IPS DF 19.7 (cell line): ENCODE data around the gene AKAP13.
"Not testable (repeated sequence)": the region's sequence is repeated elsewhere in the genome, so short reads cannot be mapped to it uniquely, and the experiment has no call there.

Experiments used
- DNase-seq: peaks from one replicate; pipeline ENCODE4 v3.0.0-alpha.2; 2013; ENCODE audit warnings: low read depth, low spot score

AKAP13 gene, protein sequence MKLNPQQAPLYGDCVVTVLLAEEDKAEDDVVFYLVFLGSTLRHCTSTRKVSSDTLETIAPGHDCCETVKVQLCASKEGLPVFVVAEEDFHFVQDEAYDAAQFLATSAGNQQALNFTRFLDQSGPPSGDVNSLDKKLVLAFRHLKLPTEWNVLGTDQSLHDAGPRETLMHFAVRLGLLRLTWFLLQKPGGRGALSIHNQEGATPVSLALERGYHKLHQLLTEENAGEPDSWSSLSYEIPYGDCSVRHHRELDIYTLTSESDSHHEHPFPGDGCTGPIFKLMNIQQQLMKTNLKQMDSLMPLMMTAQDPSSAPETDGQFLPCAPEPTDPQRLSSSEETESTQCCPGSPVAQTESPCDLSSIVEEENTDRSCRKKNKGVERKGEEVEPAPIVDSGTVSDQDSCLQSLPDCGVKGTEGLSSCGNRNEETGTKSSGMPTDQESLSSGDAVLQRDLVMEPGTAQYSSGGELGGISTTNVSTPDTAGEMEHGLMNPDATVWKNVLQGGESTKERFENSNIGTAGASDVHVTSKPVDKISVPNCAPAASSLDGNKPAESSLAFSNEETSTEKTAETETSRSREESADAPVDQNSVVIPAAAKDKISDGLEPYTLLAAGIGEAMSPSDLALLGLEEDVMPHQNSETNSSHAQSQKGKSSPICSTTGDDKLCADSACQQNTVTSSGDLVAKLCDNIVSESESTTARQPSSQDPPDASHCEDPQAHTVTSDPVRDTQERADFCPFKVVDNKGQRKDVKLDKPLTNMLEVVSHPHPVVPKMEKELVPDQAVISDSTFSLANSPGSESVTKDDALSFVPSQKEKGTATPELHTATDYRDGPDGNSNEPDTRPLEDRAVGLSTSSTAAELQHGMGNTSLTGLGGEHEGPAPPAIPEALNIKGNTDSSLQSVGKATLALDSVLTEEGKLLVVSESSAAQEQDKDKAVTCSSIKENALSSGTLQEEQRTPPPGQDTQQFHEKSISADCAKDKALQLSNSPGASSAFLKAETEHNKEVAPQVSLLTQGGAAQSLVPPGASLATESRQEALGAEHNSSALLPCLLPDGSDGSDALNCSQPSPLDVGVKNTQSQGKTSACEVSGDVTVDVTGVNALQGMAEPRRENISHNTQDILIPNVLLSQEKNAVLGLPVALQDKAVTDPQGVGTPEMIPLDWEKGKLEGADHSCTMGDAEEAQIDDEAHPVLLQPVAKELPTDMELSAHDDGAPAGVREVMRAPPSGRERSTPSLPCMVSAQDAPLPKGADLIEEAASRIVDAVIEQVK (N-terminal part only)

DNA sequence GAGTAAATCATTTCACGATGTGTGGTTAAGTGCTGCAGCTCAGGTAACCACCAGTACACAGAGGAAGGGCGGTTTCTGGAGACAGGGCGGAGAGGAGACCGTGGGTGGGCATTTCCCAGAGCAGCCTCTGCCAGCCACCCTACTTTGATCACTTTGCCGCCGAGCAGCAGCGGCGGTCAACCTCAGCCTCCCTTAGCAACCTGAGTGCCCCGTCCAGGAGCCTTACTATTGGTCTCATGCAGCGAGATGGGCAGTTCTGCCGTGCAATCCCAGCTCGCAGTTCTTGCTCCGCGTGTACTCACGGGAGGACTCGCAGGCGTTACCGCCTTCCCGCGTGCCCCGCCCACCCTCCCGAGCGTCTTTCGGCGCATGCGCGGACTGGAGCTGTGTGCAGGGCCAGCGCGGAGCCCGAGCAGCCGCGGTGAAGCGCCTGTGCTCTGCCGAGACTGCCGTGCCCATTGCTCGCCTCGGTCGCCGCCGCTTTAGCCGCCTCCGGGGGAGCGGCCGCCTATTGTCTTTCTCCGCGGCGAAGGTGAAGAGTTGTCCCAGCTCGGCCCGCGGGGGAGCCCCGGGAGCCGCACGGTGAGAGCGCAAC lies at the start of gene AKAP13:
TSS of gene AKAP13 (plus strand) at position 387 of the 595 bp plus-strand sequence. CDS start 105,118 bp downstream, outside the sequence.
- peak; percentile 99 for DNase-seq

DNA sequence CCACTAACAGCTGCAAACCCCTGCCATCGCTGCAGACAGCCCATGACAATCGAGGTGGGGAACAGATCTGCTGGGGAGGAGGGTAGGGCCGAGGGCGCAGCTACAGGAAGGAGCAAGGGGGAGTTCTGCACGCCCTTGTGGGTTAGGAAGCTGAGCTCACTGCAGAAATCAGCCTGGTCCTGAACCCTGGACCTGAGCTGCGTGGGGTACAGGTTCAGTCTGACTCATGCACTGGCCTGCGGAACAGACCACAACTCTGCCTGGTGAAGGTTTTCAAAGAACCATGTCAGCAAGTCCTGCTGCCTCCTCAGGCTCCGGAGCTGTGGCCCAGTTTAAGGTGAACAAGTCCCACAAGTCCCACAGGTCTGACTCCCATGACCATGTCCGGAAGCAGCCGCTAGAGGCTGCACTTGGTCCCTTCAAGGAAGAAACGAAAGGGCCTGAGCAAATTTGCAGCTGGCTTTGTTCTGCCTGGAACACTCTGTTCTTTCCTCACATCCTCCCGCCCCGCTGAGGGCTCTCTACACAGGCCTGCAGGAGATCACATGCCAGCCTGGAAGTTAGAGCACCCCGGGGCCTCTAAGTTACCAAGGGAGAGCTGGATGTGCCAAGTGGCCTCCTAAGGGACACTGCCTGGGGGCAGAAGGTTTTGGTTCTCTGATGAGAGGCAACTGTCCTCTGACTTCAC lies 49.4 kb upstream of the AKAP13 start:
- DNase-seq, result peak; percentile 80

DNA sequence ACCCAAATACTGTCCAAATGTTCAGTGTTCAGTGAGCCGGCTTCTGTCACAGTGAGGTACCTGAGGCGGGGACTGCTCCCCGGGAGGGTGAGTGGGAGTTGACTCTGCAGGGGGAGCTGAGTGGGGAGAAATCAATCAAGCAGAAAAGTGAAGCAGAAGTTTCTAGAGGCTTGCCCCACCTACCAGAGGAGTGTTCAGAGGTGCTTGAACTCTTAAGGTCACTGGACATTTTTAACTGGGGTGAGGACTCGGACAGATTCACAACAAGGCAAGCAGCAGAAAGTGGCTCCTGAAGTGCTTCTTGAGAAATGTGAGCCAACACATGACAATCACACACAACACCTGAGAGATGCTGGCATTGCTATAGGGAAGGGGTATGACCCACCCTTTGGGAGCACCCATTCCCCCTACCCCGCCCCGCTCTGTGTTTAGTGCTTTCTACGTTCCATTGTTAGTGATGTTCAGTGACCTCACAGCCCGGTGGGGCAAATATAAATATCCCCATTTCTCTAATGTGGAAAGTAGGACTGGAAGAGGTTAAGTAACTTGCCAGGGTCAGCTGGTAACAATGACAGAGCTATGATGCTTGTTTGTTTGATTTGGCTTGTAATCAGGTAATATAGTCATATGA lies 48.6 kb upstream of the AKAP13 start:
- DNase-seq, result no peak

DNA sequence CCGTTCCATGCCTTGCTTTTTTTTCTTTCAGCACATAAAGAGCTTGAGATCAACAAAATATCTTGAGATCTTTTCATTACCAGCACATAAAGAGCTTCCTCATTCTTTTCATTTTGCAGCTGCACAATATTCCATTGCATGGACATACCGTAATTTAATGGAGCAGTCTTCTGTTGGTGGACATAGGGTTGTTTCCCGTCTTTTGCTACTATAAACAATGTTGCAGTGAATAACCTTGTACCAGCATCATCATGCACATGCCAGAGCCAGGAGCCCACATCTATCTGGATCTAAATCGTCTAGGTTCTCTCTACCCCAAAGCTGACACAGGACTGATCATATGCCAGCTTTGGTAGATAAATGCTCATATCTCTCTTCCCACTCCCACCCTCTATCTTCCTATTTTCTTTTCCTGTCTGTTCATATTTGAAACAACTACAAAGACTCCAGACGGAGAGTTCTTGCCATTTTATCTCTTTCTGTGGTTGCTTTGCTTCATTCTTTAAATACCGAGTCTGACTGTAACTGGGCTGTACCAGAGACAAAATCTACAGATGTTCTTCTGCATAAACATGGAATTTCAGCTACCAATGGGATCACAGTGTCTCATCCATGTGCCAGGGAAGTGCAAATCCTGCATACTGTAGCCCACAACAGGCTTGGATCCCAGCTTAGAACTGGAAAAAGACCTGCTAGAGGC lies 47.1 kb upstream of the AKAP13 start:
- no peak for DNase-seq

DNA sequence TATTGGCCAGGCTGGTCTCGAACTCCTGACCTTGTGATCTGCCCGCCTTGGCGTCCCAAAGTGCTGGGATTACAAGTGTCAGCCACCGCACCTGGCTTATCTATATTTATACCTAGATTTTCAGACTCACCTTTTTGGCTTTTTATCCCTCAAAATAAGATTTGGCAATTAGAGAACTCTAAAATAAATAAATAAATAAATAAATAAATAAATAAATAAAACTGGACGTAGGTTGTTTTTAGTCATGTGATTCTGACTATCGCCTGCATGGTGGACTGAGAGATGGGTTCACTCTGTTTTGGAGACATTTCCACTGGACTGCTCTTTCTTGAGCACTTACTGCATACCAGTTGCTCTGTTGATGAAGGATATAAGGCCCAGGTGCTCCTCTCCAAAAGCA lies 46.2 kb upstream of the AKAP13 start:
- DNase-seq, result no peak

DNA sequence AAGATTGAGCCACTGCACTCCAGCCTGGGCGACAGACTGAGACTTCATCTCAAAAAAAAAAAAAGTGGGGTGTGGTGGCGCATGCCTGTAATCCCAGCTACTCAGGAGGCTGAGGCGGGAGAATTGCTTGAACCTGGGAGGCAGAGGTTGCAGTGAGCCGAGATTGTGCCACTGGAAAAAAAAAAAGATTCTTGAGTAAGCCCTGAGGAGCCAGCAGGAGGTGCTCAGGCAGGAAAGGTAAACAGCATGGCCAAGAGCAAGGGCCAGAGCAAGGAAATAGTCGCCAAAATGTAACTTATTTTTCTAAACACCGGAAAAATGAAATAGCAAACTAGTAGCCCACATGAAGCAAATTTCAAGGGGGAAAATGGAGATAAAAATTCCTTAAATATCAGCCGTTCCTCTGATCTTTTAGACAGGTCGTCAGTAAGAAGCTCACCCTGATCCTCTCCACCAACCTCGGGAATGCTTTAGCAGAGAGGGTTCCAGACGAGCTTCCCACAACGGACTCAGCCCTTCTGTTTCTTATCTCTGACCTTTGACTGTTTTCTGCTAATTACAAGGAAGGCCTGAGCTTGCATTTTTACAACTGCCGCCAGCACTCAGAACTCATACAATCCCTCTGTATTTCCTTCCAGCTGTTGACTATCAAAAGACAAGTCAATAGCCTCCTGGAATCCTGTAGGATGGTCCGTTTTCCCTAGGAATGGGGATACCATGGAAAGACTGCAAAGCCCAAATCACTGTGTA lies 45.0 kb upstream of the AKAP13 start:
- DNase-seq, result no peak

DNA sequence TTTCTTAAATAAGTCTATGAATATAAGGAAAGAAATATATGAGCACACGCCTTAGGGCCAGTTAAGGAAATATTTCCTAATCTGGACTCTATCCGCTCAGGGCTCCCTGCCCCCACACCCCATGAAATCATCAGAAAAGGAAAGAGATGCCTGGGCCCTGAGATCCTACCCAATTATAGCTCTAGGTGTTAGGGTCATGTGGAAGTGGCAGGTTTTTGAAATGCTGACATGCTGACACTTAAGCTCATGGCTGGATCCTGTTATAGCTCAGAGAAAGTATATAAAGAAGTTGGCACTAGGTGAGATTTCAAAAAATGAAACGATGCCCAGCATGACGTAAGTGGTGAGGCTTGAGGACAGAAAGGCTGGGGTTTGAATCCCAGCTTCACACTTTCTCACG lies 43.5 kb upstream of the AKAP13 start:
- DNase-seq, result no peak

DNA sequence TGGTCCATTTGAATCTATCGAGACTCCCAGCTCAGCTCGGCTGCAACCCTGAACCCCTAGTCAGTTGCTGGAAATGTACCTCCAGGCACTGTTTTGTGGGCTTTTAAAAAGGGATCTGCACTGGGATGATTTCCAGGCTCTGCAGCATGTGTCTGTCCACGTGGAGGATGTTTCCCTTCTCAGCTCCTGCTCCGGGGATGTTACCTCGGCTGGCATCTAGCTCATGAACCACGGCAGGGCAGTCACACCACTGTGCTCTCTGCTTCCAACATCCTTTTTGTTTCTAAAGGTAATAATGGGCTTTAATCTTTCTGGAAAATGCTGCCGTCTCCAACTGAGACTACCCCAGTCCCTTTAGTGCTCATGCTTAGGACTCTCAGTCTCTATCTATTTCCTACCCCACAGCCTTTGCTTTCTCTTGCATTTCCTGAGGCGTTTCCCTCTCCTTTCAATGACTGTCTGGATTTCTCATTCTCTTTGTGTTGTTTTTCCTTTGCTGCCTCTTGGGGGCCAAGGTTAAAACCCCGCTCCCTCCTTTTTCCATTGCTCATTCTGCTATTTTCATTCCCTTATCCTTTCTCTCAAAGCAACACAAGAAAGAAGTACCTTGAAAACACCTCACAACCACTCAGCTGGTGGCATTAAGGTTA lies 42.9 kb upstream of the AKAP13 start:
- no peak for DNase-seq

DNA sequence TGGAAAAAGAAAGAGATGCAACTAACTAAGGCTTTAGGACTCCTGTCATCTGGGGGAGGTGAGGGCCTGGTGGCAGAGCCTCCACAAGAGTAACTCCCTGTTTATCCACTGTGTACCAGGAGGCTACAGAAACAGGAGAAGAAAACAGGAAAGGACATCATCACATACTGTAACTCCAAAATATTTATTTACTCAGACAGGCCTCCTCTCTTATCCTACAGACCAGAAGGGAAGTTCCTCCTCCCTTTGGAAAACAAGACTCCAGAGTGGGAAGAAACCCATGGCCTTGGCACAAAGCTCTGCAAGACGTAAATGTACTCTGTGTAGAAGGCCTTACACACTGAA lies 40.1 kb upstream of the AKAP13 start:
- DNase-seq, result no peak

DNA sequence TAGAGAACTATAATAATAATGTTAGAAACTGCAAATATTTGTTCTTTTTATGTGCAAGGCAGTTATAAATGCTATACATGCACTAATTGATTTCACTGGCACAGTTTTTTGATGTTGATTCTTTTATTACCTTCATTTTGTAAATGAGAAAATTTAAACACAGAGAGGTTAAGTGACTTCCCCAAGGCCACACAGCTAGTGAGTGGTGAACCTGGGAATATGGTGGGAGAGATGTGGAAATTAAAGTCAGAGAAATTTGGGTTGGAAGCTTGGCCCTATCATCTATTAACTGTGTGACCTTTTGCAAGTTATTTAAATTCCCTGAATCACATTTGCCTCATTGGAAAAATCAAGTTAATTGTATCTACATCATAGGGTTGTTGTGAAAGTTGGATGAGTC lies 39.6 kb upstream of the AKAP13 start:
- no peak for DNase-seq

DNA sequence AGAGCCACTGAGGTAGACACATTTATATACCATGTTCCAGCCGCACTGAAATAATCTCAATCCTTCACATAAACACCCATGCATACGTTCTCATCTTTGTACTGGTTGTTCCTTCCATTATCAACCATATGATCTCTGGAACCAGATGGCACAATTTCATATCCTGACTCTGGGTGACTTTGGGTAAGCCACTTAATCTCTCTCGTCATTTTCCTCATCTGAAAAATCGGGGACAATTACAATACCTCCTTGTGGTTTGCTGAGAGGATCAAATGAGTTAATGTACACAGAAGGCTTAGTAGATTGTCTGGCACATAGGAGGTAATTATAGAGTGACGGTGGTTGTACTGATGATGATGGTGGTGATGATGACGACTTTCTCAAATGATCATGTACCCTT lies 38.2 kb upstream of the AKAP13 start:
- not testable (repeated sequence) for DNase-seq

DNA sequence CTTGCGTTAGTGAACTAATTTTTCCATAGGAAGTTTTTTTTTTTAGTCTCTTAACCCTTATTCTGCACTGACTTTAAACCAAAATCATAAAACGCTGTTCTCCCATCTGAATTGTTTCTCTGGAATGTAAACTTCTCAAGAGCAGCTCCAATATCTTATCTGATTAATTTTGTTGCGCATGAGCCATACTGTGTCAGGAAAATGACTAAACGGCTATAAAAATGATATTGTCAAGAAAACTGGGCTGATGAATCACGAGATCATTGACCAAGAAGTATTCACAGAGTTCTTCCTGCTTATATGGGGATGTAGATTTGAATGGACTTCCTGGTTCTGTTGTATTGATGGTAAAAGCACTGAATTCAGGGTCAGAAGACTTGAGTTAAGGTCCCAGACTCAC lies 37.0 kb upstream of the AKAP13 start:
- DNase-seq, result not testable (repeated sequence)

DNA sequence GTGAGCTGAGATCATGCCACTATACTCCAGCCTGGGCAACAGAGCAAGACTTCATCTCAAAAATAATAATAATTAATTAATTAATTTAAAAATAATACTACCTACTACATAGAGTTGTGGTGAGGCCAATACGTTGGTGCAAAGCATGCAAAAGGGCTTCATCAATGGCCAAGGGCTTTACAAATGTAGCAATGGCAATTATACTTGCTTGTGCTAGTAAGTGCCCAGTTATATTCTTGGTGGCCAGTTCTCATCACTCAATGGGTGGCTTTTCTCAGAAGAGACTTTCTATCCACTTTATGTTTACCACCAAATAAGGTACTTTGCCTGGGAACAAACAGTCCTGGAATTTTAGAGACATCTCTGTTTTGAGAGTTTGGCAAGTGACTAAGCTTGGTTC lies 36.2 kb upstream of the AKAP13 start:
- not testable (repeated sequence) for DNase-seq

DNA sequence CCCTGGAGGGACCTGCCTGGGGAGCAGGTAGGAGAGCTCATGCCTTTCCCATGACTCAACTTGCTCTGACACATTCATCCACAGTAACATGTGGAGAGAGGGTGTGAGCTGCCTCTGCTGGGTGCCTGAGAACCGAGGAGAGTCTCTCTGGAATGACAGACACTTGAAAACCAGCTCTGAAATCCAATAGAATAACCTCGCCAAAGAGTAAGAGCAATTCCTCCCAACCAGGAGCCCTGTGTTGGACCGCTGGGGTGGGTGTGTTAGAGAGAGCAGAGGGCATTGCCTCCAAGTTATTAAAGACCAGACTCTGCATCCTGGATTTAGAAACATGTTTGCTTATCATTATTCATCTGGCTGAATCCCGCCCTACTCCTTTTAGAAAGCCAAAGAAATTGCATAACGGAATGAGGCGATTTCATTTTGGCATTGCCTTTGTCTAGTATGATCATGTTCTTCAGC lies 35.7 kb upstream of the AKAP13 start:
- not testable (repeated sequence) for DNase-seq

DNA sequence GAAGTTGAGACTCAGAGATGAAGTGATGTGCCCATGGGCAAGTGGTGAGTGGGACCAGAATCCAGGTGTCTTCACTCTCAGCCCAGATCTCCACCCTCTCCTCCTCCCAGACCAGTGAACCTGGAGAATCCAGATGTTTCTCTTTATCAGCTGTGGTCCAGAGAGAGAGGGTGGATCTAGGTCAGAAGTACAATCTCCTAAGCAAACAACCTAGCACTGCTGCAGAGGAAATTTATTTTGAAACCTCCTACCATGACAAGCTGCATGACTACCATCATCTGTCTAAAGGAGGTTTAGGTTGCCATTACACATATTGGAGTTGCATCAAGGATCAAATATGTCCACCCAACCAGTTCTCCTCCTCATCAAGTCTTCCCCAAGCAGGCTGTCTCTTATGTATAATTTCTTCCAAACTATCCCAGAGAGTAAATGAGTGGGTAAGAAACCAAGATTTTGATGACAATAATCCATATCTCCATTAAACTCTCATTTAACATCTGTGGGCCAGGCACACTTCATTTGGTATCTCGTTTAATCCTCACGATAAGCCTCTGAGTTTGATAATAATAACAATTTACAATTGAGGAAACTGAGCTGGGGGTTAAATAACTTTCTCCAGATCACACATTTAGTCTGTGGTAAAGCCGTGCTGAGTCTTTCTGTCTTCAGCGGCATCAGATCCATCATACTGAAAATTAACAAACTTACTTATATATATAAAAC lies 35.0 kb upstream of the AKAP13 start:
- not testable (repeated sequence) for DNase-seq

DNA sequence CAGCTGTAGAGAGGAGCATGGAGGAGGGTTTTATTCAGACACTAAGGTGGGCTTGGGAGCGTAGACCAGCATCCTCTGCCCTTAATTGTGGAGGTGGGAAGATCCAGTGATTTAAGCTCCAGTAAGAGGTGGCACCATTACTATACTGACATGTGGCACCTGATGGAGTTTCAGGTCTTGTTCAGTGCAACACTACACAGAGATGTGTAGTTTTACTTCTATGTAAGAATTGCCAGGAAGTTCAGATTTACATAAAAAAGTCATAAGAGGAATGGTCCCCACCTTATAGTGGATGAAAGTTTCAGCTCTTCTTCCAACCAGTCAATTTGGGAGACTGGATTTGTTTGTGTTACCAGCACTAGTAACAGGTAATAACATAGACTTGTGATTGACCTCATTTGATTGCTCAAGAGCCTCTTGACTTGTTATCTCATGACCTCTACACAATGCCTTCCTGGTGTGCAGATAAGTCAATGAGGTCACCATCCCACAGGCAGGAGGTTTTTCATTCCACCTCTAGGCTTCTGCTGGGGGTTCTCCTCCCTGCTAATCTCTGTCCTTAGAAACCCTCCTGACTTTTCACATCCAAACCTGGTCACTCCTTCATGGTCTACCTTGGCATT lies 33.8 kb upstream of the AKAP13 start:
- DNase-seq, result not testable (repeated sequence)
